Smooth muscle cell (in vitro differentiated cells): ENCODE measurements around the gene EFNB2. TPM values are rescaled to one million over a fixed set of nuclear protein-coding genes. Genes with fewer than 3 reads are reported as not detected.

Experiments used
- DNase-seq: peaks from one replicate; lab custom pipeline; 2025; ENCODE audit not compliant: unreplicated experiment; lab: John Stamatoyannopoulos, UW
- H2AFZ ChIP-seq: fragments of 200-600 bp; sonication (generic); 2 replicates; pipeline ENCODE4 v1.6.0; 2016; ENCODE audit warnings: antibody characterized with exemption, low read depth, mild to moderate bottlenecking
- H3F3A ChIP-seq: fragments of 200-600 bp; sonication (generic); 2 replicates; pipeline ENCODE4 v1.6.0; 2017; ENCODE audit warnings: antibody characterized with exemption, low read depth
- H3K27ac ChIP-seq: fragments of 200-600 bp; sonication (generic); 2 replicates; pipeline ENCODE4 v1.5.1; 2016; ENCODE audit warnings: low read depth, mild to moderate bottlenecking
- H3K27me3 ChIP-seq: fragments of 200-600 bp; sonication (generic); 2 replicates; pipeline ENCODE4 v1.6.1; 2016; ENCODE audit warnings: low read depth, mild to moderate bottlenecking
- H3K36me3 ChIP-seq: fragments of 200-600 bp; sonication (generic); 2 replicates; pipeline ENCODE4 v1.5.1; 2016; ENCODE audit warnings: low read depth
- H3K4me1 ChIP-seq: fragments of 200-600 bp; sonication (generic); 2 replicates; pipeline ENCODE4 v1.5.1; 2016; ENCODE audit warnings: low read depth
- H3K4me2 ChIP-seq: fragments of 200-600 bp; sonication (generic); 2 replicates; pipeline ENCODE4 v1.6.0; 2016; ENCODE audit warnings: mild to moderate bottlenecking
- H3K4me3 ChIP-seq: fragments of 200-600 bp; sonication (generic); 2 replicates; pipeline ENCODE4 v1.5.1; 2016; ENCODE audit warnings: mild to moderate bottlenecking
- H3K79me2 ChIP-seq: fragments of 200-600 bp; sonication (generic); 2 replicates; pipeline ENCODE4 v1.6.0; 2016; ENCODE audit warnings: low read depth, mild to moderate bottlenecking
- H3K9ac ChIP-seq: fragments of 200-600 bp; sonication (generic); 2 replicates; pipeline ENCODE4 v1.6.0; 2016; ENCODE audit warnings: low read depth
- H3K9me3 ChIP-seq: fragments of 200-600 bp; sonication (generic); replicated peaks from 2 replicates; pipeline ENCODE4 v1.5.1; 2016; ENCODE audit warnings: low read depth
- H4K20me1 ChIP-seq: fragments of 200-600 bp; sonication (generic); 2 replicates; pipeline ENCODE4 v1.6.0; 2016; ENCODE audit warnings: low read depth
- CTCF ChIP-seq: fragments of 200-600 bp; sonication (generic); IDR thresholded peaks from 2 replicates; pipeline ENCODE4 v1.5.1; 2017; ENCODE audit warnings: borderline replicate concordance, mild to moderate bottlenecking, antibody characterized with exemption; ENCODE audit not compliant: insufficient read depth, poor library complexity, severe bottlenecking
- WGBS: methylation state at CpG from one replicate; pipeline ENCODE4 v1.1.7; 2016; ENCODE audit warnings: low lambda C conversion rate; 5-methylcytosine and 5-hydroxymethylcytosine counted together
- polyA plus RNA-seq: library from polyadenylated mRNA; unstranded; fragments of >200 nt; fragmentation: Nextera tagmentation; extraction: Ambion mirVana; gene quantifications from 2 replicates; pipeline ENCODE4 v1.2.1, GENCODE V29; 2016
- total RNA-seq: library from RNA; depleted of rRNA; stranded (reverse); fragments of >200 nt; gene quantifications from 2 replicates; pipeline ENCODE4 v1.2.3, GENCODE V29; 2014

The EFNB2 gene
- total and polyA plus RNA-seq, 2 experiments from 2014 or later, result 15.5 to 42.0 TPM

- peak overlapping the region; percentile 72 for H3K9ac ChIP-seq
- peak overlapping the region; percentile 95 for H3K4me2 ChIP-seq
- H3K79me2 ChIP-seq, result peaks cover 86% of the 10 kb centered on the region
- H3F3A ChIP-seq, result peaks cover 6% of the 10 kb centered on the region
- peak overlapping the region; percentile 84 for H3K4me3 ChIP-seq
- no peak overlapping the region for H2AFZ ChIP-seq
- TF ChIP-seq CTCF, result no peak
- no peaks in the 10 kb centered on the region for H3K27me3 ChIP-seq
- 45% methylated on average over 8 of the region's 8 CpGs for WGBS
- DNase-seq, result no peak
- peaks cover 31% of the 10 kb centered on the region for H4K20me1 ChIP-seq
- no peaks in the 10 kb centered on the region for H3K36me3 ChIP-seq
- peak overlapping the region; percentile 87 for H3K27ac ChIP-seq
- H3K9me3 ChIP-seq, result no peaks in the 10 kb centered on the region
- H3K4me1 ChIP-seq, result peaks cover 51% of the 10 kb centered on the region
Observed at GRCh38 chr13:106530980-106531481, 4.4 kb downstream of the EFNB2 start.

GRCh38 chr13:106530171-106530851 lies 5.2 kb downstream of the EFNB2 start:
- peaks cover 35% of the 10 kb centered on the region for H4K20me1 ChIP-seq
- 50% methylated on average over 11 of the region's 11 CpGs for WGBS
- no peaks in the 10 kb centered on the region for H3K27me3 ChIP-seq
- H3F3A ChIP-seq, result peaks cover 6% of the 10 kb centered on the region
- H3K36me3 ChIP-seq, result no peaks in the 10 kb centered on the region
- H3K4me3 ChIP-seq, result peak overlapping the region; percentile 84
- DNase-seq, result no peak
- H3K9ac ChIP-seq, result peak overlapping the region; percentile 72
- H3K9me3 ChIP-seq, result no peaks in the 10 kb centered on the region
- H3K4me1 ChIP-seq, result peaks cover 56% of the 10 kb centered on the region
- peak overlapping the region; percentile 87 for H3K27ac ChIP-seq
- TF ChIP-seq CTCF, result no peak
- H3K4me2 ChIP-seq, result peak overlapping the region; percentile 95
- H2AFZ ChIP-seq, result no peak overlapping the region
- peaks cover 94% of the 10 kb centered on the region for H3K79me2 ChIP-seq

GRCh38 chr13:106529415-106530170 lies 5.9 kb downstream of the EFNB2 start:
- peaks cover 98% of the 10 kb centered on the region for H3K79me2 ChIP-seq
- no peak for DNase-seq
- peak overlapping the region; percentile 87 for H3K27ac ChIP-seq
- H3K36me3 ChIP-seq, result no peaks in the 10 kb centered on the region
- no peak overlapping the region for H2AFZ ChIP-seq
- H4K20me1 ChIP-seq, result peaks cover 33% of the 10 kb centered on the region
- peak overlapping the region; percentile 72 for H3K9ac ChIP-seq
- peak overlapping the region; percentile 84 for H3K4me3 ChIP-seq
- TF ChIP-seq CTCF, result no peak
- H3K4me1 ChIP-seq, result peaks cover 58% of the 10 kb centered on the region
- H3F3A ChIP-seq, result peaks cover 6% of the 10 kb centered on the region
- WGBS, result 41% methylated on average over 8 of the region's 8 CpGs
- no peaks in the 10 kb centered on the region for H3K9me3 ChIP-seq
- H3K27me3 ChIP-seq, result no peaks in the 10 kb centered on the region
- peak overlapping the region; percentile 95 for H3K4me2 ChIP-seq
